ENCODE data around the gene CEP164. TPM values are rescaled to one million over a fixed set of nuclear protein-coding genes. Genes with fewer than 3 reads are reported as not detected.

Gene CEP164
- total RNA-seq, 1 donor from 2014 or later = 20.3 TPM

DNA sequence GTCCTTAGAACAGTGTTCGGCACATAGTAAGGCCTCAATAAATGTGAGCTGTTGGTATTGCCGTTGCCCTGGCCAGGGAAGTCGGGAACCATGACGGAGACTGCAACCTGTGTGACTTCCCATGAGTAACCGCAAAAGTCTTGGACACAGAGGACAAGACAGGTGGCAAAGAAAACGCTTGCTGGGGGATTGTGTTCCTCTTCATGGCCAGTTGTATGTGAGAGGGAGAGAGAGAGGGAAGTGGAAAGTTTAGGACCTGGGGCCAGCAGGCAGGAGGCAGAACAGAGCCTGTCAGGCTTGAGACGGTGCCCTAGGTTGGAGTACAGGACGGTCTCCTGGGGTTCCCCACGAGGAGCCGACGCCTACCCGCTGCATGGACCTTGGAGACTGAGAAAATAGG, 90.2 kb downstream of the CEP164 start:
- no peak for DNase-seq (ENCODE audit: low read depth)
- FAIRE-seq = no peak
- Histone ChIP-seq H3K36me3 (ENCODE audit: control insufficient read depth, insufficient read depth, low read length) (no peaks in the 10 kb centered on the region), H3K27me3 (ENCODE audit: control insufficient read depth, insufficient read depth, low read length) (peaks cover 4% of the 10 kb centered on the region), H3K4me3 (ENCODE audit: low read depth, low read length) (no peak overlapping the region)
- TF ChIP-seq, protein P1, sequence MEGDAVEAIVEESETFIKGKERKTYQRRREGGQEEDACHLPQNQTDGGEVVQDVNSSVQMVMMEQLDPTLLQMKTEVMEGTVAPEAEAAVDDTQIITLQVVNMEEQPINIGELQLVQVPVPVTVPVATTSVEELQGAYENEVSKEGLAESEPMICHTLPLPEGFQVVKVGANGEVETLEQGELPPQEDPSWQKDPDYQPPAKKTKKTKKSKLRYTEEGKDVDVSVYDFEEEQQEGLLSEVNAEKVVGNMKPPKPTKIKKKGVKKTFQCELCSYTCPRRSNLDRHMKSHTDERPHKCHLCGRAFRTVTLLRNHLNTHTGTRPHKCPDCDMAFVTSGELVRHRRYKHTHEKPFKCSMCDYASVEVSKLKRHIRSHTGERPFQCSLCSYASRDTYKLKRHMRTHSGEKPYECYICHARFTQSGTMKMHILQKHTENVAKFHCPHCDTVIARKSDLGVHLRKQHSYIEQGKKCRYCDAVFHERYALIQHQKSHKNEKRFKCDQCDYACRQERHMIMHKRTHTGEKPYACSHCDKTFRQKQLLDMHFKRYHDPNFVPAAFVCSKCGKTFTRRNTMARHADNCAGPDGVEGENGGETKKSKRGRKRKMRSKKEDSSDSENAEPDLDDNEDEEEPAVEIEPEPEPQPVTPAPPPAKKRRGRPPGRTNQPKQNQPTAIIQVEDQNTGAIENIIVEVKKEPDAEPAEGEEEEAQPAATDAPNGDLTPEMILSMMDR (IDR thresholded peaks at IDR 0.05; ENCODE audit: insufficient read depth, low read length, severe bottlenecking) = no peak

GRCh38 chr11:117418737-117419481, 91.3 kb downstream of the CEP164 start:
- FAIRE-seq = no peak
- DNase-seq (ENCODE audit: low read depth) = no peak
- TF ChIP-seq, protein P1 (IDR thresholded peaks at IDR 0.05; ENCODE audit: insufficient read depth, low read length, severe bottlenecking) = no peak

DNA sequence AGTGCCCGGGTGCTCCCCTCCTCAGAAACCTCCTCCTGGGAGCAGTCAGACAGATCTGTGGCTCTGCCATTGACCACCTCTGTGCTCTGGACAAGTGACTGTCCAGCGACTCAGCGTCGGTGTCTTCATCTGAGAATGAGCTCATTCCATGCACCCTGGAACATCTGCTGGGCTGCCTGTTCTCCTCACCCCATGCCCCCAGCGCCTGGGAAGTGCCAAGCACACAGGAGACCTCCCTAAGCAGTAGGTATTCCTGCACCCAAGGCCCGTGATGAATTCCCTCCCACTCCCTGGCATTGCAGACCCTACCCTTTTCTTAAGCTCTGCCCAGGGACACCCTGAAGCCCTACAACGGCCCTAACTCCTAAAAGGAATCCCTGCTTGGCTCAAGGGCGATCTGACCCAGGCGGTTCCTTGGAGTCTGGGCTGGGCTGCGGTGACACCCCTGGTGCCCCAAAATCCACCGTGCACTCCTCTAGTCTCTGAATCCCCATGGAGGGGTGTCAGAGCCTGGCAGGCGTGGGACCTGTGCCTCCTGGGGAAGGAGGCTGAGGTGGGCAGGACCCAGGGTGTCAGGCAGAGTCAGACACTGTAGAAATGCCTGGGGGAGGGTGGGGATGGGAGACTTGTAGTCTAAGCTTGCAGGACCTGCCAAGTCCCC, 92.0 kb downstream of the CEP164 start:
- no peak for FAIRE-seq

More at GRCh38 chr11:117418737-117419481, 91.3 kb downstream of the CEP164 start:
- Histone ChIP-seq H3K4me3 (ENCODE audit: low read depth, low read length) (no peak overlapping the region), H3K36me3 (ENCODE audit: control insufficient read depth, insufficient read depth, low read length) (no peaks in the 10 kb centered on the region), H3K27me3 (ENCODE audit: control insufficient read depth, insufficient read depth, low read length) (peaks cover 4% of the 10 kb centered on the region)

DNA sequence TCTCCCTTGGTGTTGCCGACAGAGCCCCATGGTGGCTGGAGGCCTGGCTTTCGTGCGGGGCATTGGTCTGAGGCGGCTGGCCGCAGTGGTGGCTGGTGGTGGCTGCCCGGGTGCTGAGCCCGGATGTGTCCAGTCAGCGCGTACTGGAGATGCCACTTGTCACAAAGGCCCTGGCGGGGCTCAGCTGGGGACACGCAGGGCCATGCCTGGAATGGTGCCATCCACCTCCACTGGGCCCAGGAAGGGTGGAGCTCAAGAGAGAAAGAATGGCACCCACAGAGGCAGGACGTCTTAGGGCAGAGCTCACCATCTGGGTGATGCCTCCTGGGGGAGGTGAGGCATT, 92.5 kb downstream of the CEP164 start:
- Histone ChIP-seq H3K36me3 (ENCODE audit: control insufficient read depth, insufficient read depth, low read length) (no peaks in the 10 kb centered on the region), H3K4me3 (ENCODE audit: low read depth, low read length) (no peak overlapping the region), H3K27me3 (ENCODE audit: control insufficient read depth, insufficient read depth, low read length) (peaks cover 4% of the 10 kb centered on the region)
- FAIRE-seq (no peak), DNase-seq (ENCODE audit: low read depth) (no peak)
- TF ChIP-seq, protein P1 (IDR thresholded peaks at IDR 0.05; ENCODE audit: insufficient read depth, low read length, severe bottlenecking) = no peak

More for the DNA sequence above, 92.0 kb downstream of the CEP164 start:
- Histone ChIP-seq H3K36me3 (ENCODE audit: control insufficient read depth, insufficient read depth, low read length) (no peaks in the 10 kb centered on the region), H3K27me3 (ENCODE audit: control insufficient read depth, insufficient read depth, low read length) (peaks cover 4% of the 10 kb centered on the region), H3K4me3 (ENCODE audit: low read depth, low read length) (no peak overlapping the region)
- DNase-seq (ENCODE audit: low read depth) = no peak
- TF ChIP-seq, protein P1 (IDR thresholded peaks at IDR 0.05; ENCODE audit: insufficient read depth, low read length, severe bottlenecking) = no peak

DNA sequence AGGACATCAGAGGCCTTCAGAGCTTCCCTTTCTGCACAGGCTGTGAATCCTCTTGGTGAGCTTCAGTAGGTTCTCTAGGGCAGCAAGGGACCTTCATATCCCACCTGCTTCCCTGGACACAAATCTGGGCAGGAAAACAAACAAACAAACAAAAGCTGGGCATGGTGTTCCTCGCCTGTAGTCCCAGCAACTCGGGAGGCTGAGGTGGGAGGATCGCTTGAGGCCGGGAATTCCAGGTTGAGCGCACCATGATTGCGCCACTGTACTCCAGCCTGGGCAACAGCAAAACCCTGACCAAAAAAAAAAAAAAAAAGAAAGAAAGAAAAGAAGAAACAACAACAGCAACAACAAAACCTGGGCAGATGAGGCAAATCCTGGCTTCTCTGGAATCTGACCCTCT, 92.9 kb downstream of the CEP164 start:
- Histone ChIP-seq H3K4me3 (ENCODE audit: low read depth, low read length) (no peak overlapping the region), H3K27me3 (ENCODE audit: control insufficient read depth, insufficient read depth, low read length) (peaks cover 4% of the 10 kb centered on the region), H3K36me3 (ENCODE audit: control insufficient read depth, insufficient read depth, low read length) (no peaks in the 10 kb centered on the region)
- FAIRE-seq (no peak), DNase-seq (ENCODE audit: low read depth) (no peak)
- TF ChIP-seq, protein P1 (IDR thresholded peaks at IDR 0.05; ENCODE audit: insufficient read depth, low read length, severe bottlenecking) = no peak

Data from bronchial epithelial cell (primary cell).